Thyroid gland (tissue), 4 donors: ENCODE measurements around the gene TCP10L.

ENCODE experiments used
- CTCF ChIP-seq, 6 experiments: fragments of 200-600 bp in 3 of 6; fragments of 450-650 bp in 3 of 6; sonication (generic) in 3 of 6; IDR thresholded peaks; one replicate each; pipeline ENCODE4 v1.5.1; 2016 to 2019; ENCODE audit warnings: antibody characterized with exemption in 6 of 6, mild to moderate bottlenecking in 2 of 6, inconsistent platforms in 1 of 6, moderate library complexity in 1 of 6
- POLR2A ChIP-seq, 2 donors: fragments of 450-650 bp; IDR thresholded peaks; one replicate each; pipeline ENCODE4 v1.6.1; 2017; ENCODE audit warnings: antibody characterized with exemption in 2 of 2, mild to moderate bottlenecking in 2 of 2, moderate library complexity in 1 of 2

- TF ChIP-seq CTCF (IDR thresholded peaks at IDR 0.05) (no peak), POLR2A (IDR thresholded peaks at IDR 0.05) (no peak)
These were observed 26.2 kb upstream of the TCP10L start for GRCh38 chr21:32611471-32611997.
